VCaP (cell line): Measurements from ENCODE around the gene ACTG1.

Experiments
- H3K27ac ChIP-seq: fragments of 450-650 bp; 2 replicates; pipeline ENCODE4 v1.5.1; 2017
- TF ChIP-seq, protein P1 (sequence below): fragments of 450-650 bp; conservative IDR thresholded peaks from 2 replicates; pipeline ENCODE4 v1.5.1; 2017; ENCODE audit warnings: mild to moderate bottlenecking, moderate library complexity

The ACTG1 gene

DNA sequence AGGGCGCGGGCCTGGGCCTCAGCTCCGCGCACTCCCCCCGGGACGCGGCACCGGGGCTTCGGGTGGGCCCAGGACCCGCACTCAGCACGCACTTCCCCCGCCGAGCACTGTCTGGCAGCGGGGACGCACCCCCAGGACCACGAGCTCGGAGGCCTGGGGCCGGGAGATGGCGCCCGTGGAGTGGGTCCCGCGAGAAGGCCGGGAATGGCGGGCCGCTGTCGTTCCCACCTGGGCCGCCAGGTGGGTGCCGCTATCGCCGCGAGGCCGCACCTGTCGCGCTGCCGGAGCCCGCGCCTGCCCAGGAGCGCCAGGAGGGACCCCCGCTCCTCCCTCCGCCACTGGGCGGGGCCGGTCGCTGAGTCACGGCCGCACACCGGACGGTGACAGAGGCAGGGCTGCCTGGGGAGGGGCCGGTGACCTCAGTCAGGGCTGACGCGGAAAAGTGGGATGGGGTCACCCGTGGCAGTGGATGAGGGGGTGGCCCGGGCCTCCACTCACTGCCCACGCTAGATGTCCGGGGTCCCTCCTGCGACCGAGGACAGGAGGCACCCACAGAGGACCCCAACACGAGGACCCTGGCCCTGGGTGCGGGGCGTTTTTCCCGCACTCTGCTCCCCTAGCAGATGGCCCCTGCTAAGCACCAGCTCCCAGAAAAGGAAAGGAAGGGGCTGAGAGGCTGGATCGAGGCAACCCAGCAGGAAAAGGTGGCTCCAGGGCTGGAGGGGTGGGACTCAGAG is 6.9 kb upstream of the ACTG1 start:
- TF ChIP-seq, protein P1, sequence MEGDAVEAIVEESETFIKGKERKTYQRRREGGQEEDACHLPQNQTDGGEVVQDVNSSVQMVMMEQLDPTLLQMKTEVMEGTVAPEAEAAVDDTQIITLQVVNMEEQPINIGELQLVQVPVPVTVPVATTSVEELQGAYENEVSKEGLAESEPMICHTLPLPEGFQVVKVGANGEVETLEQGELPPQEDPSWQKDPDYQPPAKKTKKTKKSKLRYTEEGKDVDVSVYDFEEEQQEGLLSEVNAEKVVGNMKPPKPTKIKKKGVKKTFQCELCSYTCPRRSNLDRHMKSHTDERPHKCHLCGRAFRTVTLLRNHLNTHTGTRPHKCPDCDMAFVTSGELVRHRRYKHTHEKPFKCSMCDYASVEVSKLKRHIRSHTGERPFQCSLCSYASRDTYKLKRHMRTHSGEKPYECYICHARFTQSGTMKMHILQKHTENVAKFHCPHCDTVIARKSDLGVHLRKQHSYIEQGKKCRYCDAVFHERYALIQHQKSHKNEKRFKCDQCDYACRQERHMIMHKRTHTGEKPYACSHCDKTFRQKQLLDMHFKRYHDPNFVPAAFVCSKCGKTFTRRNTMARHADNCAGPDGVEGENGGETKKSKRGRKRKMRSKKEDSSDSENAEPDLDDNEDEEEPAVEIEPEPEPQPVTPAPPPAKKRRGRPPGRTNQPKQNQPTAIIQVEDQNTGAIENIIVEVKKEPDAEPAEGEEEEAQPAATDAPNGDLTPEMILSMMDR, result peak; percentile 89
- peak overlapping the region; percentile 100 for H3K27ac ChIP-seq

DNA sequence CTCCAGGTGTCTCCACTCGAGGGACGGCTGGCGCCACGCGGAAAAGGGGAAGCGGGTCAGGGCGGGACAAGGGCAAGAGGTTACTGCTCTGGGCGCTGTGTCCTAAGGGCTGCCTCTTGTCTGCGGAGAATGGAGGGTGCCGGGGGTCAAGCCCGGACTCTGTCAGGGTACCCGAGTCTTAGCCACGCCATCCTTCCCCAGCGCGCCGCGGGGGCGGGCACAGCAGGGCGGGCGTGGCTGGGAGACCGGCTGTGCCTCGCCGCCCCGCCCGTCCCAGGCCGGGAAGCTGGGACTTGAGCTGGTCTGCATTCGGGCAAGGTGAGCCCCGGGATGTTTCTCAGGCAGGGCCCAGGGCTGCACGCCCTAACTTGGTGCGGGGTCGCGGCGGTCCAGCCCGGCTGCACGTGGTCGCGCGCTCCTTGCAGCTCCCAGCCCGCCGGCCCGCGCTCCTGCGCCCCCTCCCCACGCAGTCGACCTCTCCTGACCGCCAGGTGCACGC is 6.2 kb upstream of the ACTG1 start:
- peak overlapping the region; percentile 100 for H3K27ac ChIP-seq
- TF ChIP-seq, protein P1, result no peak

DNA sequence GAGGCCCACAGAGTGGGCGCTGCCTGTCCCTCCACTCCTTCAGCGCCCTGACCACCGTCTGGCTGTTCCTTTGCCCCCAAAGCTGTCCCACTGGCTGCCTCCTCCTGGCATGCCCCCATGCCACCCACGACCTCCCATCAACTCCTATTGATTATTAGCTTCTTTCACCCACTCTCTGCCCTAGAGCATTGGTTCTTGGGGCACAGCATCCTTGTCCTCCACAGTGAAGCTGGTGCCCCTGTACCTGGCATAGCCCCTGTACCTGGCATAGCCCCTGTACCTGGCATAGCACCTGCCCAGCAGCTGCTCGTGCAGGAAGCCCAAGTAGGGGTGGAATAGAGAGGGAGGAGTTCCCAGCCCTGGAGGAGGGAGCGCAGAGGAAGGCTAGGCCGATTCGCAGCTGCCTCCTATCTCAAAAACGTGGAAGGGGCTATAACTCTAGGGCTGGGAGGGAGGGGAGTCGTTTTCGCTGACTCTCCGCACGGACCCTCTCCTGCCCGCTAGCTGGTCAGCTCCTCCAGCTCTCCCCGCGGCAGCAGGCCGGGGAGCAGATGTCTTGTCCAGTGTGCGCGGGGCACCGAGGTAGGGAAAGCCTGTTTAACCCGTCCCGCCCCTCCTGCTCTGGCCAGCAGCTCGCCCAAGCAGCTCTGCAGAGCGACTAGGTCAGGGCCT is 5.7 kb upstream of the ACTG1 start:
- TF ChIP-seq, protein P1, result no peak
- peak overlapping the region; percentile 100 for H3K27ac ChIP-seq

DNA sequence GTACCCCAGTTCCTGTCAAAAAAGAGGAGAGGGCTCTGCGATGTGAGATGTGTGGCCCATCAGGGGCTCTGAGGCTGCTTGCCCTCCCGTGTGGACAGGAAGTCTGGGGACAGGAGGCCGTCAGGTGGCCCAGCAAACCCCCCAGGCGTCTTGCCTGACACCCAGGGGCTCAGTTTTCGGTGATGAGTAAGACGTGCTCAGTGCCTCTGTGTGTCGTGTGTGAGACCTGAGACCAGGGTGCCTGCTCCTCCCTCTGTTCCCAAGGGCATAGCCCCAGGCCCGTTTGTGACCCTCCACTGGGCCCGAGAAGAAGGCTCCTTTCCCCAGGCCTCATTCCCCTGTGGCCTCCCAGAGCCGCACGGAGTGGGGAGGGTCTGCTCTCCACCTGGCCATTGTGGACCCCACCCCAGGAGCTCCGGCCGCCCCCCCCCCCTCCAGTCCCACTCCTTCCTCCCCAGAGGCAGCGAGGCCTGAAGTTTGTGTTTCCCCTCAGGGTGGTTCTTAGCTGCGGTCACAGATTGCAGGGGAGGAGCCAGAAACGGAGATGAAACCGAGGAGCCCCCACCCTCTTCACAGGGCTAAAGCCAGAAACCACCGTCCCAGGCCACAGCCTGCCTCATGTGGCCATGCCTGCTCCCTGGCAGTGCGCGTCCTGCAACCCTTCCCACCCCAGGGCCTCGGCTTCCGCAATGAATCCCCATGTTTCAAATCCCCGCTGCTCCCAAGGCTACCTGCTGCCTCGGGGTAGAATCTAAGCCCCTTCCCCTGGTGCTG is 4.9 kb upstream of the ACTG1 start:
- TF ChIP-seq, protein P1, result no peak
- peak overlapping the region; percentile 100 for H3K27ac ChIP-seq

DNA sequence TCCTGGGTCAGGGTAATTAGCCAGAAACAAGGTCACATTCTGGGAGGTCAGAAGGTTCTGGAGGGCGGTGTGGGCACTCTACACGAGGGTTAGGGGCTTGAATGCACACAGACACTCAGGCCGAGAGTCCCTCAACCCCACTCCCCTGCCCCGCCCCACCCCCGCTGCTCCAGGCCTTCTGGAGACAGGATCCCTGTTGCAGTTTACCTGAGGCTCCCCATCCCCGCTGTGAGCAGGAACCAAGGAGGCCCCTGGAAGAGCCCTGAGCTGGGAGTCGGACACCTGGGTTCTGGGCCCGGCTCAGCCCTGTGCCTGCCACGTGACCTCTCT is 4.4 kb upstream of the ACTG1 start:
- TF ChIP-seq, protein P1, result no peak
- peak overlapping the region; percentile 100 for H3K27ac ChIP-seq

DNA sequence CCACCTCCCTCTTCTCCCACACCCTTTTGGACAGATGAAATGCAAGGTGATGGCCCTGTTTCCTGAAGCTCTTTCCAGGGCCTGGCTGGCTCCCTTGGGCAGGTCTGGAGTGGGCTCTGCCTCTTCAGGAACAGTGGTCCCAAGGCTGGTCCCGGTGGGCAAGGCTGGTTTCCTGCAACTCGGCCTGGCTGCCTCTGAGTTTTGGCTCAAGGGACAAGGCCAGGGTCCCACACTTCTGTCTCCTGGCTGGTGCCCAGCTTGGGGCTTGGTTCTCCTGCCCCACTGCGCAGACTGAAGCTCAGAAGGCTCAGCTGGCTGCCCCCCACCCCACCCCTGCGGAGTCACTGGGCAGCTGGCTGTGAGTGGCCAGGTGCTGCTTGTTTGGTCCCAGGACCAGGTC is 3.8 kb upstream of the ACTG1 start:
- TF ChIP-seq, protein P1, result no peak
- peak overlapping the region; percentile 100 for H3K27ac ChIP-seq

DNA sequence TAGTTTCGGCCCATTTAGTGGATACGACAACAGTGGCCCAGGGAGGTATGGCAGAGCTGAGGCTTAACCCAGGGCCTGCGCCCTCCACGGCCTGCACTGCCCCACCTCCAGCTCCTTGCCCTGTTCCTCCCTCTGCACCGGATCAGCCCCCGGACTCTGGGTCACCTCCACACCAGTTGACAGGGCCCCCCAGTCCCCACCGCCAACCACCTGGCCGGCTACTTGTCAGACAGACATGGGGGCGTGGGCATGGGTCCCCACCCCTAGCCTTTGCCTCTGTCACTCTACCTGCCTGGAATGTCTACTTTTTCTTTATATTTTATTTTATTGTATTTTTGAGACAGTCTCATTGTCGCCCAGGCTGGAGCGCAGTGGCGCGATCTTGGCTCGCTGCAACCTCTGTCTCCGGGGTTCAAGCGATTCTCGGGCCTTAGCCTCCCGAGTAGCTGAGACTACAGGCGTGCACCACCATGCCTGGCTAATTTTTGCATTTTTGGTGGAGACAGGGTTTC is 3.0 kb upstream of the ACTG1 start:
- H3K27ac ChIP-seq, result peak overlapping the region; percentile 100
- TF ChIP-seq, protein P1, result no peak
